ENCODE results near the gene CTXN1. TPM values are rescaled to one million over a fixed set of nuclear protein-coding genes. Genes with fewer than 3 reads are reported as not detected.

The CTXN1 gene
- total RNA-seq, 2 experiments from 2014 or later = 1.0 TPM; not detected in 1

GRCh38 chr19:7923295-7924191 lies 2.4 kb downstream of the CTXN1 start:
- intact Hi-C loops (cut with micrococcal nuclease; ENCODE audit: unreplicated experiment) = no loop called here
- Histone ChIP-seq H3K9me3 (ENCODE audit: low read length) (no peaks in the 10 kb centered on the region), H3K27ac (ENCODE audit: low read depth, low read length, poor library complexity, severe bottlenecking) (no peak overlapping the region), H3K79me2 (ENCODE audit: insufficient read depth, low read depth, low read length) (no peaks in the 10 kb centered on the region), H3K4me1 (ENCODE audit: insufficient read depth, low read length, poor library complexity, severe bottlenecking) (peaks cover 20% of the 10 kb centered on the region), H3K9me2 (ENCODE audit: insufficient read depth, low read length) (no peaks in the 10 kb centered on the region), H4K20me1 (ENCODE audit: insufficient read depth, low read length) (peaks cover 6% of the 10 kb centered on the region; the same call in 1 of the 2 replicates), H3K4me2 (ENCODE audit: low read length) (no peak overlapping the region), H2AFZ (ENCODE audit: low read length) (no peak overlapping the region), H3K4me3 (ENCODE audit: low read depth, low read length, poor library complexity, severe bottlenecking) (no peak overlapping the region), H3K36me3 (ENCODE audit: insufficient read depth, low read length) (peaks cover 11% of the 10 kb centered on the region; the same call in 1 of the 2 replicates)
- CTCF ChIA-PET (ENCODE audit: unreplicated experiment) = no interaction called here
- DNase-seq (ENCODE audit: low spot score) = no peak
- BruUV-seq (replicated peaks) = no TSS peak
- POLR2A ChIA-PET = no interaction called here
- TF ChIP-seq EZH2phosphoT487 (IDR thresholded peaks at IDR 0.05; ENCODE audit: borderline replicate concordance, low read depth, low read length) (no peak), CTCF (conservative IDR thresholded peaks at IDR 0.05; ENCODE audit: low read length) (no peak)

- CTCF ChIA-PET (ENCODE audit: unreplicated experiment) = no interaction called here
- peaks cover 11% of the 10 kb centered on the region; the same call in 1 of the 2 replicates for H3K36me3 ChIP-seq (ENCODE audit: insufficient read depth, low read length)
Observed at GRCh38 chr19:7922836-7923195, 3.1 kb downstream of the CTXN1 start.

More at GRCh38 chr19:7922836-7923195, 3.1 kb downstream of the CTXN1 start:
- H3K4me2 ChIP-seq (ENCODE audit: low read length) = no peak overlapping the region
- no peak for DNase-seq (ENCODE audit: low spot score)
- H3K9me3 ChIP-seq (ENCODE audit: low read length) = no peaks in the 10 kb centered on the region
- no peaks in the 10 kb centered on the region for H3K9me2 ChIP-seq (ENCODE audit: insufficient read depth, low read length)
- peaks cover 6% of the 10 kb centered on the region; the same call in 1 of the 2 replicates for H4K20me1 ChIP-seq (ENCODE audit: insufficient read depth, low read length)
- intact Hi-C loops (cut with micrococcal nuclease; ENCODE audit: unreplicated experiment) = no loop called here
- no peak overlapping the region for H3K4me3 ChIP-seq (ENCODE audit: low read depth, low read length, poor library complexity, severe bottlenecking)
- peaks cover 20% of the 10 kb centered on the region for H3K4me1 ChIP-seq (ENCODE audit: insufficient read depth, low read length, poor library complexity, severe bottlenecking)
- no peak overlapping the region for H3K27ac ChIP-seq (ENCODE audit: low read depth, low read length, poor library complexity, severe bottlenecking)
- POLR2A ChIA-PET = no interaction called here
- TF ChIP-seq EZH2phosphoT487 (IDR thresholded peaks at IDR 0.05; ENCODE audit: borderline replicate concordance, low read depth, low read length) = no peak
- TF ChIP-seq CTCF (conservative IDR thresholded peaks at IDR 0.05; ENCODE audit: low read length) = no peak
- no TSS peak for BruUV-seq (replicated peaks)
- no peak overlapping the region for H2AFZ ChIP-seq (ENCODE audit: low read length)
- H3K79me2 ChIP-seq (ENCODE audit: insufficient read depth, low read depth, low read length) = no peaks in the 10 kb centered on the region

All from OCI-LY7 (cell line).